ENCODE data around the gene CFAP65. TPM values are rescaled to one million over a fixed set of nuclear protein-coding genes. Genes with fewer than 3 reads are reported as not detected.

CFAP65 gene
- total and polyA plus RNA-seq, 9 of the 15 experiments (the other 6 are each of a cell fraction or from before 2014, with no cell fraction given), result not detected

DNA sequence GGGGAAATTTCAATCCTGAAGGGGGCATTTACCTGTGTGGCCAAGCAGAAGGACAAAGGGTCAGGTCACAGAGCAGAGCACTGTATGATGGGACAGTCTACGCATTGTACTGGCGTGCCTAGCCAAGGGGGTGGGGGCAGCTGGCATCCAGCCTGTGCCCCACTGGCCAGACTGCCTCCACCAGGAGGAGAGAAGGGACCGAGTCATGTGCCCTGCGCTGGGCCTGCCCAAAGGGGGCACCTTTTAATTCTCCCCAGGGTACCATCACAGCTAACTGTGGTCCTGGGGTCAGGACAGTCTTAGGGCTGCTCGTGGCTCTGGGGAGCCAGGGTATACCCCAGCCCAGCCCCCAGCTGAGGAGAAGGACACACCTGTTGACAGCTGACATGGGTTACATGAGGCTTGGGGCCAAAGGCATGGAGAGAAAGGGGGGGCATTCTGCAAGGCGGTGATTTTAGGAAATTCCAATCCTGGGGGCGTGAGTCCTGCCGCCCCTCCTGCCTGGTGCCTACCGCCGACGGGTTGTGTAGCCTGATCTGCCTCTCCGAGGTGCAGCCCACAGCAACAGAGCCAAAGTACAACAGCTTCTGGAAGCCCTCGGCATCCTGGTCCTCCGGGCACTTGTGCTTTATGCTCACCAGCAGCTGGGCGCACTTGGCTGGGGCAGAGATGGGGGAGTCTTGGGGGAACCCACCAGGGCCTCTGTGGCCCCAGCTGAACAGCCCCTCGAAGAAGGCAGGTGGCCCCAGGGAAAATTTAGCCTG lies 11.0 kb downstream of the CFAP65 start:
- no peak overlapping the region for H3K9ac ChIP-seq (ENCODE audit: insufficient read depth in 1 of 2, low read depth in 2 of 2, low read length in 2 of 2)
- H3K27ac ChIP-seq (ENCODE audit: extremely low read depth, low read depth, low read length), result no peak overlapping the region
- ChIA-PET POLR2A (interaction anchor here (0.7 to 1.0 kb wide), 2 partner anchors 16 to 499 kb away, joined by 3 to 4 read pairs; no protein-coding TSS in a partner anchor), CTCF (ENCODE audit: low intra/inter-chr PET ratio) (interaction anchor here (1.1 to 3.8 kb wide), 4 partner anchors 8 to 125 kb away, joined by 3 to 31 read pairs (median 5); no protein-coding TSS in a partner anchor)
- no peak for TF ChIP-seq TRIM28 (IDR thresholded peaks at IDR 0.05)
- TF ChIP-seq NCOR1 (IDR thresholded peaks at IDR 0.05), result no peak
- no peak for TF ChIP-seq SAFB (IDR thresholded peaks at IDR 0.05; ENCODE audit: borderline replicate concordance, low read depth, low read length)
- TF ChIP-seq KAT7 (CRISPR knock-in tag; IDR thresholded peaks at IDR 0.05; ENCODE audit: borderline replicate concordance), result no peak
- no peak for TF ChIP-seq MYBL2 (IDR thresholded peaks at IDR 0.05; ENCODE audit: low read depth)
- TF ChIP-seq MYBL2 (CRISPR knock-in tag; IDR thresholded peaks at IDR 0.05; ENCODE audit: borderline replicate concordance), result no peak
- no peak for TF ChIP-seq DACH1 (IDR thresholded peaks at IDR 0.05; ENCODE audit: partially characterized antibody)
- TF ChIP-seq SP1 (CRISPR knock-in tag; IDR thresholded peaks at IDR 0.05), result no peak
- intact Hi-C loops (cut with micrococcal nuclease) (no loop called here), in situ Hi-C loops (cut with MboI) (no loop called here)
- FAIRE-seq (no peak), ATAC-seq (no peak), DNase-seq (ENCODE audit: extremely low read depth in 1 of 4, low spot score in 3 of 4) (no peak)
- H3K36me3 ChIP-seq (ENCODE audit: control insufficient read depth, insufficient read depth, low read length), result no peaks in the 10 kb centered on the region
- no peaks in the 10 kb centered on the region; the same call in 1 of the 2 replicates for H4K20me1 ChIP-seq (replicated peaks; ENCODE audit: control insufficient read depth, insufficient read depth, low read length)
- WGBS (ENCODE audit: insufficient coverage, low coverage, missing lambda C conversion rate), result 6% methylated on average over 12 of the region's 16 CpGs
- peaks cover 5 to 56% of the 10 kb centered on the region in 2 experiments; a peak in 4 of 5 replicates for H3K27me3 ChIP-seq (ENCODE audit: control insufficient read depth in 2 of 2, insufficient read depth in 2 of 2, low read length in 2 of 2)
- H3K4me3 ChIP-seq, result no peak overlapping the region
- H2AFZ ChIP-seq (ENCODE audit: low read depth, low read length), result no peak overlapping the region
- H3K9me3 ChIP-seq (replicated peaks; ENCODE audit: control insufficient read depth, insufficient read depth, low read depth, low read length), result no peaks in the 10 kb centered on the region
- H3K9me1 ChIP-seq (ENCODE audit: control insufficient read depth, insufficient read depth, low read length), result no peaks in the 10 kb centered on the region
- no TSS peak for BruUV-seq (replicated peaks)
- peaks cover 0 to 4% of the 10 kb centered on the region in 2 experiments; a peak in 1 of 5 replicates for H3K4me1 ChIP-seq (replicated peaks in 1 of 2; ENCODE audit: control insufficient read depth in 2 of 2, insufficient read depth in 2 of 2, low read length in 2 of 2)
- no peak overlapping the region for H3K4me2 ChIP-seq (ENCODE audit: insufficient read depth, low read length)
- no peaks in the 10 kb centered on the region for H3K79me2 ChIP-seq (ENCODE audit: control insufficient read depth, insufficient read depth, low read length)

Measured in K562 (cell line).